KMS-11 (cell line): Measurements from ENCODE around the gene TBK1.
A peak's percentile ranks its signal among the peaks of the same experiment; 100 is the strongest.

ENCODE experiments used
- H2AFZ ChIP-seq: fragments of 200-600 bp; sonication (generic); 2 replicates; pipeline ENCODE4 v1.6.1; 2016; ENCODE audit warnings: antibody characterized with exemption, mixed run types, low read depth
- H3K27ac ChIP-seq: fragments of 200-600 bp; sonication (generic); 2 replicates; pipeline ENCODE4 v1.6.1; 2016; ENCODE audit warnings: mild to moderate bottlenecking, mixed run types
- H3K27me3 ChIP-seq: fragments of 200-600 bp; sonication (generic); 2 replicates; pipeline ENCODE4 v1.6.1; 2017; ENCODE audit warnings: mild to moderate bottlenecking, low read depth, mixed run types, moderate library complexity; ENCODE audit not compliant: insufficient read depth
- H3K36me3 ChIP-seq: fragments of 200-600 bp; sonication (generic); 2 replicates; pipeline ENCODE4 v1.6.1; 2017; ENCODE audit warnings: mild to moderate bottlenecking, mixed run types; ENCODE audit not compliant: insufficient read depth
- H3K4me1 ChIP-seq: fragments of 200-600 bp; sonication (generic); 2 replicates; pipeline ENCODE4 v1.6.1; 2016; ENCODE audit warnings: mild to moderate bottlenecking, low read depth, mixed run types; ENCODE audit not compliant: poor library complexity, severe bottlenecking
- H3K4me2 ChIP-seq: fragments of 200-600 bp; sonication (generic); 2 replicates; pipeline ENCODE4 v1.7.0; 2016; ENCODE audit warnings: mild to moderate bottlenecking, mixed run types
- H3K4me3 ChIP-seq: fragments of 200-600 bp; sonication (generic); IDR thresholded peaks from 2 replicates; pipeline ENCODE4 v1.6.1; 2017; ENCODE audit warnings: low read depth, low read length, mixed read lengths; ENCODE audit not compliant: insufficient read depth
- H3K79me2 ChIP-seq: fragments of 200-600 bp; sonication (generic); 2 replicates; pipeline ENCODE4 v1.6.1; 2016; ENCODE audit warnings: low read depth, mixed run types; ENCODE audit not compliant: insufficient read depth
- H3K9ac ChIP-seq: fragments of 200-600 bp; sonication (generic); 2 replicates; pipeline ENCODE4 v1.6.1; 2016; ENCODE audit warnings: mild to moderate bottlenecking, mixed run types
- H4K20me1 ChIP-seq: fragments of 200-600 bp; sonication (generic); 2 replicates; pipeline ENCODE4 v1.6.1; 2016; ENCODE audit warnings: mild to moderate bottlenecking, mixed run types; ENCODE audit not compliant: insufficient read depth
- TF ChIP-seq, protein P1 (sequence below): fragments of 200-600 bp; sonication (generic); conservative IDR thresholded peaks from 2 replicates; pipeline ENCODE4 v1.6.1; 2017; ENCODE audit warnings: low read depth, mild to moderate bottlenecking, antibody characterized with exemption, low read length, moderate library complexity, mixed read lengths

TBK1 gene

DNA sequence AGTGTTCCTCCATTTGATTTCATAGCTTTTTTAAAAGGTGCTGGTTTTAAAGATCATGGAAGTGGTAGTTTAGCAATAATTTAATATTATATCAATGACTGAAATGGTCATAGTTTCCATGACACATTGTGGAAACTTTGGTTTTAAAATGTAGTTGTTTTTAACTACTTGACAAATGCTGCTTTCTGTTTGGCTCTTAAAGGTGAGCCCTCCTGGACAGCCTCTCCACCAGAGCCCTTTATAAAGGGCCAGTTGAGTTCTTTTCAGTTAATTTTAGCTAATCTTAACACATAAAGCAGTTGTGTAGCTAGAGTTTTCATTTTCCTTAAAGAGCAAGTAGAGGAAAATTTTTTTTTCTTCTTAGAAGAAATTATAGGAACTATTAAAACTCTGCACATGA, 33.7 kb upstream of the TBK1 start:
- Histone ChIP-seq H3K27ac (0 out of 2 replicates have a peak overlapping the region, but pooled peaks have one; percentile 9), H3K27me3 (no peaks in the 10 kb centered on the region), H3K4me3 (no peak overlapping the region), H3K36me3 (peaks cover 87% of the 10 kb centered on the region; the same call in 1 of the 2 replicates), H4K20me1 (0 out of 2 replicates have a peak, but pooled peaks cover 3% of the 10 kb centered on the region), H3K4me2 (no peak overlapping the region), H2AFZ (no peak overlapping the region), H3K79me2 (peaks cover 55% of the 10 kb centered on the region), H3K9ac (no peak overlapping the region), H3K4me1 (no peaks in the 10 kb centered on the region)
- TF ChIP-seq, protein P1, sequence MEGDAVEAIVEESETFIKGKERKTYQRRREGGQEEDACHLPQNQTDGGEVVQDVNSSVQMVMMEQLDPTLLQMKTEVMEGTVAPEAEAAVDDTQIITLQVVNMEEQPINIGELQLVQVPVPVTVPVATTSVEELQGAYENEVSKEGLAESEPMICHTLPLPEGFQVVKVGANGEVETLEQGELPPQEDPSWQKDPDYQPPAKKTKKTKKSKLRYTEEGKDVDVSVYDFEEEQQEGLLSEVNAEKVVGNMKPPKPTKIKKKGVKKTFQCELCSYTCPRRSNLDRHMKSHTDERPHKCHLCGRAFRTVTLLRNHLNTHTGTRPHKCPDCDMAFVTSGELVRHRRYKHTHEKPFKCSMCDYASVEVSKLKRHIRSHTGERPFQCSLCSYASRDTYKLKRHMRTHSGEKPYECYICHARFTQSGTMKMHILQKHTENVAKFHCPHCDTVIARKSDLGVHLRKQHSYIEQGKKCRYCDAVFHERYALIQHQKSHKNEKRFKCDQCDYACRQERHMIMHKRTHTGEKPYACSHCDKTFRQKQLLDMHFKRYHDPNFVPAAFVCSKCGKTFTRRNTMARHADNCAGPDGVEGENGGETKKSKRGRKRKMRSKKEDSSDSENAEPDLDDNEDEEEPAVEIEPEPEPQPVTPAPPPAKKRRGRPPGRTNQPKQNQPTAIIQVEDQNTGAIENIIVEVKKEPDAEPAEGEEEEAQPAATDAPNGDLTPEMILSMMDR: no peak

DNA sequence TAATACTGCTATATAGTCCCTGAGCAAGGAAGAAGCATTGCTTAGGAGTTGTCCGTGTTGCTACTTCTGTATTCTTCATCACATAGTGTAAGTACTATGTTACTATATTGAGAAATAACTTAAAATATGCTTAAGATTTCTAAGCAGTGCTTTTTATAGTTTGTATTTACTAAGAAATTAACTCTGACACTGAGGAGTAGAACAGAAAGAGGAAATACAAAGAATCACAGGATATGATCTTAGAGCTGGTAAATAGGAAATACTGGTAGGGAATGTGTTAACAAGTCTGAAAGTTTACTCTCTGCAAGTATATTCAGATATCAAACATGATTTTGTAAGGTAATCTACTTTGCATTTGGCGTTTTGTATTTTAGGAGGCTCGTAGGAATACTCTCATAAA, 32.2 kb upstream of the TBK1 start:
- no peak overlapping the region for H3K4me3 ChIP-seq
- H3K27ac ChIP-seq: no peak overlapping the region
- peaks cover 40% of the 10 kb centered on the region for H3K79me2 ChIP-seq
- H3K36me3 ChIP-seq: peaks cover 88% of the 10 kb centered on the region; the same call in 1 of the 2 replicates
- H3K27me3 ChIP-seq: no peaks in the 10 kb centered on the region
- H4K20me1 ChIP-seq: 0 out of 2 replicates have a peak, but pooled peaks cover 2% of the 10 kb centered on the region
- H2AFZ ChIP-seq: no peak overlapping the region
- no peak overlapping the region for H3K9ac ChIP-seq
- H3K4me1 ChIP-seq: no peaks in the 10 kb centered on the region
- TF ChIP-seq, protein P1: no peak
- H3K4me2 ChIP-seq: no peak overlapping the region

DNA sequence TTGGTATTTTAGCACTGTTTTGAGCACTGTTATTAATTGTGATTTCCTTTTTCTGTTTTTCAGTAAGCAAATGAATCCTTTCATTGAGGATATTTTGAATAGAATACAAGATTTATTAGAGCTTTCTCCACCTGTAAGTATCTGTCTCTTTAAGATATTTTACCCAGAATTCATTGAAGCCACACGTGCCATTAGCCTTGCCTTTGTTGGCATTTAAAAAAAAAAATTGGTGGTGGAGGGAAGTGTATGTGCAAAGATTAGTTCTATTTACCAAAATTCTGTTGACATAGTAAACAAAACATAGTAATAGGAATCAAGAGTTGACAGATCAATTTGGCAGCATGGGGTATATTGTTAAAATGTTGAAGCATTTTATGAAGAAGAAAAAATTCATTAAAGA, 23.9 kb upstream of the TBK1 start:
- no peak overlapping the region for H2AFZ ChIP-seq
- peaks cover 76% of the 10 kb centered on the region for H3K36me3 ChIP-seq
- H3K27me3 ChIP-seq: no peaks in the 10 kb centered on the region
- H3K4me1 ChIP-seq: peaks cover 20% of the 10 kb centered on the region
- no peak overlapping the region for H3K9ac ChIP-seq
- H3K27ac ChIP-seq: no peak overlapping the region
- H3K79me2 ChIP-seq: peaks cover 11% of the 10 kb centered on the region; the same call in 1 of the 2 replicates
- H4K20me1 ChIP-seq: 0 out of 2 replicates have a peak, but pooled peaks cover 3% of the 10 kb centered on the region
- H3K4me3 ChIP-seq: no peak overlapping the region
- H3K4me2 ChIP-seq: no peak overlapping the region
- TF ChIP-seq, protein P1: no peak

DNA sequence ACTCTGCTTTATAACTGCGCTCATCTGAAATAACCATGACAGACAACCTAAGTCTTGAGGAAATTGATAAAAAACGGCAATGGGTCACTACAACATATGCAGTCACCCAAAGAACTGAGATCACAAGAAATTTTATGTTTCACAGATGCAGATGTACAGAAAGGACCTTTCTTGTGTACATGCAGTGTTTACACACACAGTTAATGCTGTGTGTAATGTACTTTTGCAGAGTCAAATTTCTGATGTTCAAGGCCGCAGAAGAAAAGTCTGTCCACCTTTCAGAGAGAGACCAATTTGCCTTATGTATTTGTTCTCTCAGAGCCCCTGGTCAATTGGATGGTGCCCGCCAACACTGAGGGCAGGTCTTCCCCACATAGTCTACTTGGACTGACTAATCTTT, 23.0 kb upstream of the TBK1 start:
- no peaks in the 10 kb centered on the region for H3K27me3 ChIP-seq
- H3K36me3 ChIP-seq: peaks cover 77% of the 10 kb centered on the region
- H3K9ac ChIP-seq: no peak overlapping the region
- no peak overlapping the region for H2AFZ ChIP-seq
- no peak overlapping the region for H3K27ac ChIP-seq
- peaks cover 16% of the 10 kb centered on the region; the same call in 1 of the 2 replicates for H3K79me2 ChIP-seq
- TF ChIP-seq, protein P1: no peak
- H3K4me1 ChIP-seq: peaks cover 20% of the 10 kb centered on the region
- 0 out of 2 replicates have a peak, but pooled peaks cover 3% of the 10 kb centered on the region for H4K20me1 ChIP-seq
- H3K4me2 ChIP-seq: no peak overlapping the region
- no peak overlapping the region for H3K4me3 ChIP-seq
